ENCODE data around the gene GPALPP1.
A peak's percentile ranks its signal among the peaks of the same experiment; 100 is the strongest.
"Not testable (repeated sequence)": the region's sequence is repeated elsewhere in the genome, so short reads cannot be mapped to it uniquely, and the experiment has no call there.

Gene GPALPP1

DNA sequence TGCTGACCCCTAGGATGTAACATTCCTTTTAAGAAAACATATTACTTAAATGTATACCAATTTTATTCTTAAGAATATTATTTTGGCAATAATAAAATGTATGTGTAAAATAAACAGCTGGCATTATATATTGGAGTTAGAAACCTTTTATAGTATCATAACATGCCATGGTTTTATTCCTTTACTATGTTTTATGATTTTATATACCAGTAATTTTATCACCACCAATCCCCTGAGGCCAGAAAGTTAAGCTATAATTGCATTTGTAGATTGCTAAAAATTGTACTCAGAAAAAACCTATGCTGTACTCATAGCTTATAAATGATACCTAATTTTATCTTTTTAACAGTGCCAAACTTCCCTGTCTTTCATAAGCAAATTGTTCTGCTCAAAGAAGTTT is 17.9 kb downstream of the GPALPP1 start:
- no peak for DNase-seq (ENCODE audit: low spot score)

DNA sequence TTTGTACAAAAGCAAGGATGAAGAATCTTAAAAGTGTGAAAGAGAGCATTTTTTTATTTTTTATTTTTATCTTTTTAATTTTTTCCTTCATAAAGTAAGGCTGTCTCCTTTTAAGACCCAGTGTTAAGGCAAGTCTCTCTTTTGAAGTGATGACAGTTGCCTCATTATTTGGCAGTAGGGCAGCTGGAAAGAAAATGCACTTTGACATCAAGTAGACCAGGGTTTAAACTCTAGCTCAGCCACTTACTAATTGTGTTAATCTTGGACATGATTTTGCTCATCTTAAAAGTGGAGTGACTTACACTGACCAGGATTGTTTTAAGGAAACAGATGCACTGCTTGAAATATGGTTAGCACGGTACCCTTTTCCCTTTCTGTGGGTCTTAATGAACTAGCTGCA is 18.5 kb downstream of the GPALPP1 start:
- DNase-seq (ENCODE audit: low spot score): no peak

DNA sequence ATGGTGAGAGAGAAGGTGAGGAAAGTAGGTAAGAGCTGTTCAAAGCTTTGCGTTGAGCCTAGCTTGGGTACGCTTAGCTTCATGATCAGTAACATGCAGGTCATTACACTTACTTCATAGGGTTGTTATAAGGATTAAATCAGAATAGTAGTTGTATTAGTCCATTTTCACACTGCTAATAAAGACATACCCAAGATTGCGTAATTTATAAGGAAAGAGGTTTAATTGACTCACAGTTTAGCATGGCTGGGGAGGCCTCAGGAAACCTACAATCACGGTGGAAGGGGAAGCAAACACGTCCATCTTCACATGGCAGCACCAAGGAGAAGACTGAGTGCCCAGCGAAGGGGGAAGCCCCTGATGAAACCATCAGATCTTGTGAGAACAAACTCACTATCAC is 21.9 kb downstream of the GPALPP1 start:
- DNase-seq (ENCODE audit: low spot score): no peak

- no peak for DNase-seq (ENCODE audit: low spot score)
Observed at GRCh38 chr13:45015300-45015699, 26.0 kb downstream of the GPALPP1 start.

DNA sequence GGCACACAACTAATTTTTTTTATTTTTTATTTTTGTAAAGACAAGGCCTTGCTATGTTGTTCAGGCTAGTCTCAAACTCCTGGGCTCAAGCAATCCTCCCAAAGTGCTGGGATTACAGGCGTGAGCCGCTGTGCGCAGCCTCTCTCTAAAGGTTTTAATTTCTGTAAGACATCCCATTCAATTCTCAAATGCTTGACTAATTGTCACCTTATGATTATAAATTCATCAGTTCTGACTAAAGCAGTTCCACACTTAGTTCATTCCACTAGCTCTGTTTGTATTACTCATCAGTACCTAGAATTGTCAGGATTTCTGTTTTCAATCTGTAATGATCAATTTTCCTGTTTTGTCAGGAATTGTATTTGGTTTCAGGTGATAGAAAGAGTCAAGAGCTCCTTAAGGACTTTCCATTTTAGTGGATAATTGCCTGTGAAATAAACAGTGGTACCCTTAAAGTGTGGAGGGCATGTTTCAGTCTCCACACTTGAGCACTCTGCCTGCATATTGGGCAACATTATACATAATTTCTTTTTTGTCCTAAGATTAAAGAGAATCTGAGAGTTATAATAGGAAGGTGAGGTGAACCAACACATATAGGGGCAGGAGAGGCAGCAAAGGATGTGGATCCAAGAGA is 27.6 kb downstream of the GPALPP1 start:
- DNase-seq (ENCODE audit: low spot score): no peak

DNA sequence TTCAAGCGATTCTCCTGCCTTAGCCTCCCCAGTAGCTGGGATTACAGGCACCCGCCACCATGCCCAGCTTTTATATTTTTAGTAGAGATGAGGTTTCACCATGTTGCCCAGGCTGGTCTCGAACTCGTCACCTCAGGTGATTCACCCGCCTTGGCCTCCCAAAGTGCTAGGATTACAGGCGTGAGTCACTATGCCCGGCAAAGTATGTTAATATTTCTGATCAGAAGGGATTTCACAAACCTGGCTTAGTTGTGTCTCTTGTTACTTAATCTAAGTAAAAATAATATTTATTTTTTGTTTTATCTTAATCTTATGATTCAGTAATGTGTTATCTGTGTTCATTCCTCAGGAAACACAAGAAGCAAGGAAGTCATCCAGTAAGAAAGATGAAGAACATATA is 30.6 kb downstream of the GPALPP1 start:
- not testable (repeated sequence) for DNase-seq (ENCODE audit: low spot score)

GRCh38 chr13:45021250-45021649 is 31.9 kb downstream of the GPALPP1 start:
- DNase-seq (ENCODE audit: low spot score): no peak

GRCh38 chr13:45024847-45025246 is 35.5 kb downstream of the GPALPP1 start:
- DNase-seq (ENCODE audit: low spot score): no peak

DNA sequence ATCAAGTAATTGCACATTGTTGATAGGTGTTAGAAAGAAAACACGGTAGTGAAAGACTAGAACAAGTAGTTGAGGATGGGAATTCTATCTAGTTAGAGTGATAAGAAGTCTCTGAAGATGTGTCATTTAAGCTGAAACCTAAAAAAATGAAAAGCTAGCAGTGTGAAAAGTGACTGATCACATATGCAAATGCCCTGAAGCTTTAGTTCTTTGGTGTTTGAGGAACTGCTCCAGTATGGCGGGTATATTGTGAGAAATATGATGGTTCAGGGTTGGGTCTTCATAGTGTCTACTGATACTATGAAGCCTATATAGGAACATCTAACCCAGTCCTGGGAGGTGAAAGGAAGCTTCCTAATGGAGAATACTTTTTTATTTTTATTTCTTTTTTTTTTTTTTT is 45.0 kb downstream of the GPALPP1 start:
- no peak for DNase-seq (ENCODE audit: low spot score)

GRCh38 chr13:45036206-45036605 is 46.9 kb downstream of the GPALPP1 start:
- no peak for DNase-seq (ENCODE audit: low spot score)

DNA sequence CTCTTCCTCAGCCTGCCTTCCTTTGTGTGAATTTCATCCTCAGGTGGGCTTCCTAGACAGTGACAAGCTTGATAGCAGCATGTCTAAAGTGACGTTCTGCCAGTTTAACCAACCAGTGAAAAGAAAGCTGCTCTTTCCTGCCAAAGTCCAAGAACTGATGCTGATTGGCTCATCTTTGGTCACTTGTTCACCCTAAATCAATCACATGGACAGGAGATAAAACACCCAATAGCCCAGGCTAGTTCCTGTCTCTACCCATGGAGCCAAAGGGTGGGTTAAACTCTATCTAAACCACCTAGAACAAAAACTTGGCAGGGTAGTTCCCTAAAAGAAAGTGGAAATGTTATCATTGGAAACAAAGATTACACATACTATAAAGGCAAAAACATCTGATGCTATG is 50.8 kb downstream of the GPALPP1 start:
- no peak for DNase-seq (ENCODE audit: low spot score)

DNA sequence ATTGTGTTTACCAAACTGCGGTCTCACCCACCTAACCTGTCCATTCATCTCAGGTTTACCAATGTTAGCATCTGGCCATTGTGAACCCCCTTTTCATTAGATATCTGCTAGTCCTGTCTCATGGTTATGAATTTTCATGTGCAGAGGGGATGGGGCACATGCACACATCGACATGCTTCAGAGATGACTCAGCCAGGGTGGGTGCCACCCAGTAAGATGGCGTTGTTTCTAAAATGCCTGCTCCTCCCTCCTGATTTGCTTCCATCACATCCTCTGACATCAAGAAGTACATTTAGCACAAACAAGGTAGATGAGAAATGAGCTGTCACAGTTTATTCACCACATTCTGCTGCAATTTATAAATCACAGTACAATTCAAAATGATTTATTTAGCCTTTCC is 51.3 kb downstream of the GPALPP1 start:
- DNase-seq (ENCODE audit: low spot score): peak; percentile 60

- no peak for DNase-seq (ENCODE audit: low spot score)
Observed at GRCh38 chr13:45042539-45042938, 53.2 kb downstream of the GPALPP1 start.

- DNase-seq (ENCODE audit: low spot score): no peak
Observed at GRCh38 chr13:45046445-45046844, 57.1 kb downstream of the GPALPP1 start.

- DNase-seq (ENCODE audit: low spot score): peak; percentile 84
Observed at GRCh38 chr13:45047394-45048310, 58.3 kb downstream of the GPALPP1 start.

DNA sequence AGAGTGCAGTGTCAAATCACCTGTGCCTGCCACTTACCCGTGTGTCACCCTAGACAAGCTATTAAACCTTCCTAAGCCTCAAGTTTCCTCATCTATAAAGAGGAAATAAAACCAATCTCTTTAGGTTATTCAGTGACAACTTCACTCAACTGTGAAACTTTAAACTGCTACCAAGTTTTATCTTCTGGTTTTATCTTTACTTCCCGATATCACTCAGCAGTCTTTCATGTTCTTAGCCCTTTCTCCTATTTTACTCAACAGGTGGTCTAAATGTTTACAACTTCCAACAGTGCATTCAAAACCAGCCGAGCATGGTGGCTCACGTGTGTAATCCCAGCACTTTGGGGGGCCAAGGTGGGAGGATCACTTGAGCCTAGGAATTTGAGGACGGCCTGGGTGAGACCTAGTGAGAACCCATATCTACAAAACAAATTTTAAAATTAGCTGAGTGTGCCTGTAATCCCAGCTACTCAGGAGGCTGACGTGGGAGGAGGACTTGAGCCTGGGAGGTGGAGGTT is 59.6 kb downstream of the GPALPP1 start:
- no peak for DNase-seq (ENCODE audit: low spot score)

- no peak for DNase-seq (ENCODE audit: low spot score)
Observed at GRCh38 chr13:45049478-45049877, 60.1 kb downstream of the GPALPP1 start.

DNA sequence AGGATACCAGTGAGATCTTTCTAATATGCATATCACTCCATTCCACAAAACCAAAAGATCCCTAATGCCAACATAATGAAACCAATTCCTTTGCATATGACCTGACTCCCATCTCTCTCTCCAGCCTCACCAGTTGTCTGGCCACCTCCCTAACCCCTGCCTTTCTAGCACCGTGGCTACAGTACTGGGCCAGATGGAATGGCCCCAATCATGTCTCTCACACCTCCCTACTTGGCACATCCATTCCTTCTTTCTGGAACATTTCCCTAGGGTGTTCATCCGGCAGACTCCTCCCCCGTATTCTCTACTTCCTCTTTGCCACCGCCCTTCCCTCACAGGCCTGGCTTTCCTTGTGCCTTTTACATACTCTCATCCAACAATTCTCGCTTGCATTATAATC is 62.0 kb downstream of the GPALPP1 start:
- DNase-seq (ENCODE audit: low spot score): no peak

- peak; percentile 97 for DNase-seq (ENCODE audit: low spot score)
Observed at GRCh38 chr13:45055198-45055901, 66.0 kb downstream of the GPALPP1 start.

DNA sequence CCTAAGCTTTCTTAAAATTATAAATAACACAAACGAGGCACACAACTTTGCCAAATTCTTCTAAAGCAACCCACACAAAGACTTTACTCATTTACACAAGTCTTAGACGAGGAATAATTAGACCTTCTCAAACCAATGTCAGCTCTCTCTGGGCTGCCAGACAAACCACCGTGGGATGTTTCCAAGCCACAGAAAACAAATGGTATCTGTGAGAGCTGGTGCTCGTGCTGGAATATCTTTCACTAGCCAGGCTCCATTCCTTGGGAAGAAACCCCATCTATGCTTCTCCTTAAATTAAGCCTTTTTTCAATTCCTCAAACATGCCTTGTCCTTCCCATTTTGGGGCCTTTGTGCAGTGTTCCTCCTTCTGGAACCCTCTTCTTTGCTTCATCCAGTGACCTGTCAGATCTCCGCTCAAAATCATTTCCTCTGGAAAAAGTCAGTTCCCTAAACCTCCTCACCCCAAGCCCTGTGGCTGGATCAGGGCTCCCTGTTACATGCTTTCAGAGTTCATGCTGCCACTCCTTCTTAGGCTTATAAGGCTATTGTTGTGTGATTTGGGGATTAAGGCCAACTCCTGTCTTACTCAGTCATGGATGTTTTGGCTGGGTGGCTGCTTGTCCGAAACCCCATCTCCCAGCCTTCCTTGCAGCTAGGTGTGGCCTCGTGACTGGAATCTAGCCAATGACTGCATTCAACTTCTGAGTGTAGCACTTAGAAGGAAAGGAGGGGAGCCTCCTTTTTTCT is 66.7 kb downstream of the GPALPP1 start:
- peak; percentile 80 for DNase-seq (ENCODE audit: low spot score)

- no peak for DNase-seq (ENCODE audit: low spot score)
Observed at GRCh38 chr13:45060062-45060461, 70.7 kb downstream of the GPALPP1 start.

Measured in SW480 (cell line).